ENCODE results near the gene LRRC14B. TPM values are rescaled to one million over a fixed set of nuclear protein-coding genes. Genes with fewer than 3 reads are reported as not detected.

LRRC14B gene
- total RNA-seq, 1 donor from 2014 or later = not detected

GRCh38 chr5:199950-200645, 8.8 kb downstream of the LRRC14B start:
- TF ChIP-seq EZH2 (IDR thresholded peaks at IDR 0.05; ENCODE audit: insufficient read depth, low read length) (no peak), CTCF (IDR thresholded peaks at IDR 0.05; ENCODE audit: insufficient read depth, low read depth, low read length) (no peak)
- Histone ChIP-seq H2AFZ (ENCODE audit: low read depth, low read length) (no peak overlapping the region), H3K27ac (ENCODE audit: low read depth, low read length) (no peak overlapping the region), H4K20me1 (ENCODE audit: insufficient read depth, low read length) (peaks cover 40% of the 10 kb centered on the region), H3K4me1 (ENCODE audit: insufficient read depth, low read length) (no peaks in the 10 kb centered on the region), H3K4me2 (ENCODE audit: low read length) (no peak overlapping the region), H3K4me3 (ENCODE audit: insufficient read depth, low read depth, low read length) (no peak overlapping the region), H3K9ac (ENCODE audit: low read length) (no peak overlapping the region), H3K9me3 (ENCODE audit: insufficient read depth, low read depth, low read length) (no peaks in the 10 kb centered on the region), H3K36me3 (ENCODE audit: insufficient read depth, low read length) (no peaks in the 10 kb centered on the region), H3K79me2 (ENCODE audit: insufficient read depth, low read length) (peaks cover 12% of the 10 kb centered on the region), H3K27me3 (ENCODE audit: insufficient read depth, low read length) (no peaks in the 10 kb centered on the region)
- Mint-ChIP-seq H3K36me3 (ENCODE audit: low read depth, unreplicated experiment) (peaks cover 10% of the 10 kb centered on the region), H3K4me1 (ENCODE audit: low read depth, unreplicated experiment) (peaks cover 11% of the 10 kb centered on the region), H3K9me3 (ENCODE audit: unreplicated experiment) (peaks cover 2% of the 10 kb centered on the region), H3K4me3 (ENCODE audit: unreplicated experiment) (no peak overlapping the region), H3K27ac (ENCODE audit: unreplicated experiment) (no peak overlapping the region), H3K27me3 (ENCODE audit: low read depth, unreplicated experiment) (peaks cover 1% of the 10 kb centered on the region)
- no peak for FAIRE-seq
- DNase-seq (ENCODE audit: low read depth) = no peak

- H3K9me3 Mint-ChIP-seq (ENCODE audit: unreplicated experiment) = peaks cover 2% of the 10 kb centered on the region
- Histone ChIP-seq H3K9ac (ENCODE audit: low read length) (no peak overlapping the region), H2AFZ (ENCODE audit: low read depth, low read length) (no peak overlapping the region), H3K4me1 (ENCODE audit: insufficient read depth, low read length) (peaks cover under 1% of the 10 kb centered on the region), H4K20me1 (ENCODE audit: insufficient read depth, low read length) (peaks cover 49% of the 10 kb centered on the region), H3K4me2 (ENCODE audit: low read length) (no peak overlapping the region), H3K79me2 (ENCODE audit: insufficient read depth, low read length) (peaks cover 14% of the 10 kb centered on the region), H3K27ac (ENCODE audit: low read depth, low read length) (no peak overlapping the region), H3K36me3 (ENCODE audit: insufficient read depth, low read length) (no peaks in the 10 kb centered on the region), H3K27me3 (ENCODE audit: insufficient read depth, low read length) (no peaks in the 10 kb centered on the region), H3K4me3 (ENCODE audit: insufficient read depth, low read depth, low read length) (no peak overlapping the region), H3K9me3 (ENCODE audit: insufficient read depth, low read depth, low read length) (no peaks in the 10 kb centered on the region)
- no peak for DNase-seq (ENCODE audit: low read depth)
- peaks cover 10% of the 10 kb centered on the region for H3K36me3 Mint-ChIP-seq (ENCODE audit: low read depth, unreplicated experiment)
- no peaks in the 10 kb centered on the region for H3K27me3 Mint-ChIP-seq (ENCODE audit: low read depth, unreplicated experiment)
- H3K4me3 Mint-ChIP-seq (ENCODE audit: unreplicated experiment) = no peak overlapping the region
- FAIRE-seq = no peak
- H3K4me1 Mint-ChIP-seq (ENCODE audit: low read depth, unreplicated experiment) = peaks cover 5% of the 10 kb centered on the region
- TF ChIP-seq EZH2 (IDR thresholded peaks at IDR 0.05; ENCODE audit: insufficient read depth, low read length) = no peak
- no peak for TF ChIP-seq CTCF (IDR thresholded peaks at IDR 0.05; ENCODE audit: insufficient read depth, low read depth, low read length)
- H3K27ac Mint-ChIP-seq (ENCODE audit: unreplicated experiment) = no peak overlapping the region
Measured at GRCh38 chr5:200985-201384, 9.7 kb downstream of the LRRC14B start.

- peaks cover 7% of the 10 kb centered on the region for H3K4me1 ChIP-seq (ENCODE audit: insufficient read depth, low read length)
- no peaks in the 10 kb centered on the region for H3K27me3 Mint-ChIP-seq (ENCODE audit: low read depth, unreplicated experiment)
- no peak overlapping the region for H3K9ac ChIP-seq (ENCODE audit: low read length)
- TF ChIP-seq EZH2 (IDR thresholded peaks at IDR 0.05; ENCODE audit: insufficient read depth, low read length) (no peak), CTCF (IDR thresholded peaks at IDR 0.05; ENCODE audit: insufficient read depth, low read depth, low read length) (no peak)
- no peak overlapping the region for H3K4me2 ChIP-seq (ENCODE audit: low read length)
- no peak overlapping the region for H3K4me3 Mint-ChIP-seq (ENCODE audit: unreplicated experiment)
- H4K20me1 ChIP-seq (ENCODE audit: insufficient read depth, low read length) = peaks cover 56% of the 10 kb centered on the region
- H3K36me3 Mint-ChIP-seq (ENCODE audit: low read depth, unreplicated experiment) = peaks cover 12% of the 10 kb centered on the region
- no peak overlapping the region for H3K27ac Mint-ChIP-seq (ENCODE audit: unreplicated experiment)
- H3K27me3 ChIP-seq (ENCODE audit: insufficient read depth, low read length) = no peaks in the 10 kb centered on the region
- FAIRE-seq (no peak), DNase-seq (ENCODE audit: low read depth) (no peak)
- H3K9me3 Mint-ChIP-seq (ENCODE audit: unreplicated experiment) = peaks cover 2% of the 10 kb centered on the region
- H3K36me3 ChIP-seq (ENCODE audit: insufficient read depth, low read length) = no peaks in the 10 kb centered on the region
- H3K79me2 ChIP-seq (ENCODE audit: insufficient read depth, low read length) = peaks cover 14% of the 10 kb centered on the region
- H2AFZ ChIP-seq (ENCODE audit: low read depth, low read length) = no peak overlapping the region
- H3K9me3 ChIP-seq (ENCODE audit: insufficient read depth, low read depth, low read length) = no peaks in the 10 kb centered on the region
- no peak overlapping the region for H3K4me3 ChIP-seq (ENCODE audit: insufficient read depth, low read depth, low read length)
- H3K4me1 Mint-ChIP-seq (ENCODE audit: low read depth, unreplicated experiment) = peaks cover 10% of the 10 kb centered on the region
- no peak overlapping the region for H3K27ac ChIP-seq (ENCODE audit: low read depth, low read length)
Measured at GRCh38 chr5:201672-202071, 10.4 kb downstream of the LRRC14B start.
